Inflammatory macrophage treated with lipopolysaccharide for 1 hour (primary cell): Measurements from ENCODE around the gene CNTROB.

Source experiments
- DNase-seq, 2 donors: peaks; one replicate each; pipeline ENCODE4 v3.0.0-alpha.2; 2020 to 2022

The CNTROB gene

DNA sequence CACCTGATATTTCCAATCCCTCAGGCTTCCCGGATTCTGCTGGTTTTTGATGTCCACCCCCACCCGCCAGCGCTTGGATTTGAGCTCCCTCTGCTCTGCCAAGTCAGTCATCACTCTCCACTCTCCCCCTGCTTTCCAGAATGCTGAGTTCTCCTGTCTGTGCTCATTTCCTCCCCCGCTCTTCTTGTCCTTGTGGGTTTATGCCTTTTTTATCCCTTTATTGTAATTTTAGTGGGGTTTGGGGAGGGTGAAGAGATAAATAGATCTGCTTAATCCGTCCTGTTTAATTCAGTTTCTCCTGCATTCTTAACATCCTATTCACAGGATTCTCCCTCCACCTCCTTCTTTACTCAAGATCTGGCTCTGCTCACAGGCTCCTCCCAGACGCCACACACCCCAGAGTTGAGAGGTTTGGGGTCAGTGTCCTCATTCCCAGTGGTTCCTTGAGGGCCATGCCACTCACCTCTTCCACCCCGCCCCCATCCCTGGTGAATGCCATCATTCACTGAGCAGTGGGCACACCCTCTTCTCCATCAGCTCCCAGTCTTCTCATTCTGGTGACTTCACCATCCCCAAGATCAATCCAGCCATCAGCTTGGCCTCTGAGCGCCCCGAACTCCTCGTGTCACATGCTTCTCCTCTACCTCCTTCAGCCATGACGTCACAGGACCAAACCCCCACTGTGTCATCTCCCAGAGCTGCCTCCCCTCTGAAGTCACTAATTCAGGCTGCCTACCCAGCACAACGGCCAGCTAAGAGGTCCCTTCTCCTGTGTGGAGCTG, 55.3 kb downstream of the CNTROB start:
- DNase-seq, result no peak

- DNase-seq, result peak; percentile 78 to 98
Observed at GRCh38 chr17:7988750-7989178, 56.8 kb downstream of the CNTROB start.

DNA sequence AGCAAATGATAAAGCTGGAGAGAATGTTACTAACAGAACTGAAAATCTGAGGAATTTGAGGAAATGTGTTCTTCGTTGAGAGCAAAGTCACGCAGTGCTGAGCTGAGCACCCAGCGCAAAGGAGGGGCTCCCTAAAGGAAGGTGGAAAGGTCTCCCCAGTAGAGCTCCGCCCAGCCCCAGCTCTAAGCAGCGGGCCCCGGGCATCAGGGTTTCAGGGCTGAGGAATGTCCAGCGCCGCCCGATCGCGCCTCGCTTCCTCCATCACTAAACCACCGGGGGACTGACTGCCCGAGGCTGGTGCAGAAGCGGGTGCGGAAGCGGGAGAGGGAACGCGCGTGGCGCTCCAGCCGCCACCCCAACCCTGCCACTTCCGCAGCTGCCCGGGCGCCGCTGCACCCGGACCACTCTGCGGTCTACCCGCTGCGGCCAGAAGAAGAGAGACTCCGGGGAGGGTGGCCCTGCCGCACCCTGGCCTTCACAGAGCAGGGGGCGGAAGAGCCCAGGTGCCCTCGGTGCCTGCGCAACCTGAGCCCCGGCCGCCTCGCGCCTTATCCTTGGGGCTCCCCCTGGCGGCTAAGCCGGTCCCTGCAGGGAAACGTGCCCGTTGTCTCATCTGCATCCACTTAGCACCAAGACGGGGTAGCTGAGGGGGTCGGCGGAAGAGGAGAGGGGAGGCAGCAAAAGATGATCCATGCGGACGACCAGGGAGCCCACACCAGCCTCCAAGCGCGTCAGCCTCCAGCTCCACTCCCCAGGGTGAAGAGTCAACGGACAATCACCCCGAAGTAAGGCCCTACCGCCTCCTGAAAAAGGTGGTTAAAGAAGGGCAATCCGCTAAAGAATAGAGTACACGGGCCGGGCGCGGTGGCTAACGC, 58.0 kb downstream of the CNTROB start:
- peak in 1 of 2 donors; percentile 95 for DNase-seq

- no peak for DNase-seq
Observed at GRCh38 chr17:7992516-7992915, 60.5 kb downstream of the CNTROB start.

- DNase-seq, result peak in 1 of 2 donors; percentile 38
Observed at GRCh38 chr17:7992924-7993323, 60.9 kb downstream of the CNTROB start.

DNA sequence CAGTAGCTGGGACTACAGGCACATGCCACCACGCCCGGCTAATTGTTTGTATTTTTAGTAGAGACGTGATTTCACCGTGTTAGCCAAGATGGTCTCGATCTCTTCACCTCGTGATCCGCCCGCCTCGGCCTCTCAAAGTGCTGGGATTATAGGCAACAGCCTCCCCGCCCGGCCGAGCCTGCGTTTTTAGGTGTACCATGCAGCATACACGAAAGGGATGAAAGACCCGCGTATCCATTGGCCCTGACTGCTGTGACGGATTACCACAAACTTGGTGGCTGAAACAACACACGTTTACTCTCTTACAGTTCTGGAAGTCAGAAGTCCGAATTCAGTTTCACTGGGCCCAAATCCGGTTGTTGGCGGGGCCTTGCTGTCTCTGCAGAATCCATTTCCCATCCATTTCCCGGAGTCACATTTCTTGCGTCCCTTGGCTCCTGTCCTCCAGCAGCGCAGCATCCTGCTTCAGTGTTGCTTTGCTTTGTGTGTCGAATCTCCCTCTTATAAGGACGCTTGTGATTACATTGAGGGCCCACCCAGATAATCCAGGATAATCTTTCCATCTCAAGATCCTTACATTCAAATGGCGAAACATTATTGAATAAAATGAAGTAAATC, 62.1 kb downstream of the CNTROB start:
- no peak for DNase-seq

- no peak for DNase-seq
Observed at GRCh38 chr17:7995724-7996123, 63.7 kb downstream of the CNTROB start.

GRCh38 chr17:7997186-7997585, 65.2 kb downstream of the CNTROB start:
- DNase-seq, result no peak
